T follicular helper cell (primary cell): ENCODE data around the gene ZNF587.
"Not testable (repeated sequence)": the region's sequence is repeated elsewhere in the genome, so short reads cannot be mapped to it uniquely, and the experiment has no call there.

Experiments
- DNase-seq: peaks from one replicate; pipeline ENCODE4 v3.0.0-alpha.2; 2020; ENCODE audit warnings: low read depth
- total RNA-seq, 2 experiments: gene quantifications; one replicate each; lab custom pipeline; 2026; lab: John Stamatoyannopoulos, UW

The ZNF587 gene
- 35.4 to 53.2 reads per million in 2 experiments for total RNA-seq

GRCh38 chr19:57849666-57850473 is at the start of gene ZNF587:
ZNF587 (plus strand) TSS chr19:57849859; CDS start chr19:57850039, 180 bp downstream.
- peak; percentile 71 for DNase-seq

GRCh38 chr19:57800696-57801095 is 49.0 kb upstream of the ZNF587 start:
- DNase-seq: no peak

GRCh38 chr19:57802269-57802668 is 47.4 kb upstream of the ZNF587 start:
- DNase-seq: no peak

- DNase-seq: no peak
Observed at GRCh38 chr19:57803265-57803593, 46.4 kb upstream of the ZNF587 start.

GRCh38 chr19:57803594-57804325 is 45.9 kb upstream of the ZNF587 start:
- DNase-seq: no peak

- no peak for DNase-seq
Observed at GRCh38 chr19:57807541-57807940, 42.1 kb upstream of the ZNF587 start.

GRCh38 chr19:57810410-57811295 is 39.0 kb upstream of the ZNF587 start:
- DNase-seq: not testable (repeated sequence)

GRCh38 chr19:57812226-57812625 is 37.4 kb upstream of the ZNF587 start:
- no peak for DNase-seq

- DNase-seq: not testable (repeated sequence)
Observed at GRCh38 chr19:57812975-57813820, 36.5 kb upstream of the ZNF587 start.

- DNase-seq: no peak
Observed at GRCh38 chr19:57813919-57814504, 35.6 kb upstream of the ZNF587 start.

GRCh38 chr19:57814505-57815246 is 35.0 kb upstream of the ZNF587 start, which contains the start of gene ZNF552:
ZNF552 (minus strand) TSS chr19:57814913; CDS start chr19:57814743, 170 bp downstream.
- DNase-seq: peak; percentile 69

- no peak for DNase-seq
Observed at GRCh38 chr19:57815247-57816075, 34.2 kb upstream of the ZNF587 start.

GRCh38 chr19:57816652-57817051 is 33.0 kb upstream of the ZNF587 start:
- DNase-seq: no peak

GRCh38 chr19:57817976-57818375 is 31.7 kb upstream of the ZNF587 start:
- DNase-seq: no peak

- DNase-seq: no peak
Observed at GRCh38 chr19:57818378-57818777, 31.3 kb upstream of the ZNF587 start.

GRCh38 chr19:57819475-57820148 is 30.0 kb upstream of the ZNF587 start:
- peak; percentile 75 for DNase-seq

- DNase-seq: no peak
Observed at GRCh38 chr19:57820599-57820998, 29.1 kb upstream of the ZNF587 start.

GRCh38 chr19:57821095-57821494 is 28.6 kb upstream of the ZNF587 start:
- DNase-seq: not testable (repeated sequence)
